ENCODE data around the gene TYRO3. TPM values are rescaled to one million over a fixed set of nuclear protein-coding genes. Genes with fewer than 3 reads are reported as not detected.
"Not testable (repeated sequence)": the region's sequence is repeated elsewhere in the genome, so short reads cannot be mapped to it uniquely, and the experiment has no call there.

TYRO3 gene
- total RNA-seq, 1 donor from 2014 or later: 16.4 TPM

DNA sequence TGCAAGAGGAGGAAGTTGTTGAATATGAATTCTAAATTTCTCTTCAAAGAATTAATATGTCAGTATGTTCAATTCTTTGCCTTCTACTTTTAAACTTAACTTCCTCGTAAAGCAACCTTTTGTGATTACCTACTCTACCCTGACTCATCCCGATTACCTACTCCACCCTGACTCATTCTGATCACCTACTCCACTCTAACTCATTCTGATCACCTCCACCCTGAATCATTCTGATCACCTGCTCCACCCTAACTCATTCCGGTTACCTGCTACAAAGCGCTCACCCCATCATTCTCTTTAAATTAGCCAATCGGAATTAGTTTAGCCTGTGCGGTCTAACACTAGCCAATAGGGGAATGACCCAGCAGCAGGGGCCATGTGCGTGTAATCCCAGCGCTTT is 33.7 kb downstream of the TYRO3 start:
- H3K36me3 Mint-ChIP-seq (ENCODE audit: low read depth); DNase-seq (ENCODE audit: low spot score); H3K27ac Mint-ChIP-seq (ENCODE audit: unreplicated experiment); H3K4me3 Mint-ChIP-seq (ENCODE audit: unreplicated experiment); H3K4me1 Mint-ChIP-seq (ENCODE audit: low read depth); H3K9me3 Mint-ChIP-seq (ENCODE audit: low read depth): not testable (repeated sequence)
- H3K27me3 Mint-ChIP-seq (ENCODE audit: low read depth): peaks cover 27% of the 10 kb centered on the region

DNA sequence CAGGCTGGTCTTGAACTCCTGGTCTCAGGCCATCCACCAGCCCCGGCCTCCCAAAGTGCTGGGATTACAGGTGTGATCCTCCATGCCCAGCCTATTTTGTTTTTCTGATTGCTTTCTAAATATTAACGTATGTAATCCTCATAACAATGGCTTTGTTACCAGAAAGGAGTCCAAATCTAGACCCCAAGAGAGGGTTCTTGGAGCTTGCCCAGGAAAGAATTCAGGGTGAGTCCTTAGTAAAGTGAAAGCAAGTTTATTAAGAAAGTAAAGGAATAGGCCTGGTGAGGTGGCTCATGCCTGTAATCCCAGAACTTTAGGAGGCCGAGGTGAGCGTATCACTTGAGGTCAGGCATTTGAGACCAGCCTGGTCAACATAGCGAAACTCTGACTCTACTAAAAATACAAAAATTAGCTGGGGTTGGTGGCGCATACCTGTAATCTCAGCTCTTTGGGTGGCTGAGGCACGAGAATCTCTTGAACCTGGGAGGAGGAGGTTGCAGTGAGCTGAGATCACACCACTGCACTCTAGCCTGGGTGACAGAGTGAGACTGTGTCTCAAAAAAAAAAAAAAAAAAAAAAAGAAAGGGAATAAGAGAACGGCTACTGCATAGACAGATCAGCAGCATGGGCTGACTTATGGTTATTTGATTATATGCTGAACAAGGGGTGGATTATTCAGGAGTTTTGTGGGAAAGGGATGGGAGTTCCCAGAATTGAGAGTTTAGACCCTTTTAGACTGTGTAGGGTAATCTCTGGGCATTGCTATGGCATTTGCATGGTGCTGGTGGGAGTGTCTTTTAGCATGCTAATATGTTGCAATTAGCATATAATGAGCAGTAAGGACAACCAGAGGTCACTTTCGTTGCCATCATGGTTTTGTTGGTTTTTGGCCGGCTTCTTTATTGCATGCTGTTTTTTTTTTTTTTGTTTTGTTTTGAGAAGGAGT is 36.1 kb downstream of the TYRO3 start:
- TF ChIP-seq, protein P1, sequence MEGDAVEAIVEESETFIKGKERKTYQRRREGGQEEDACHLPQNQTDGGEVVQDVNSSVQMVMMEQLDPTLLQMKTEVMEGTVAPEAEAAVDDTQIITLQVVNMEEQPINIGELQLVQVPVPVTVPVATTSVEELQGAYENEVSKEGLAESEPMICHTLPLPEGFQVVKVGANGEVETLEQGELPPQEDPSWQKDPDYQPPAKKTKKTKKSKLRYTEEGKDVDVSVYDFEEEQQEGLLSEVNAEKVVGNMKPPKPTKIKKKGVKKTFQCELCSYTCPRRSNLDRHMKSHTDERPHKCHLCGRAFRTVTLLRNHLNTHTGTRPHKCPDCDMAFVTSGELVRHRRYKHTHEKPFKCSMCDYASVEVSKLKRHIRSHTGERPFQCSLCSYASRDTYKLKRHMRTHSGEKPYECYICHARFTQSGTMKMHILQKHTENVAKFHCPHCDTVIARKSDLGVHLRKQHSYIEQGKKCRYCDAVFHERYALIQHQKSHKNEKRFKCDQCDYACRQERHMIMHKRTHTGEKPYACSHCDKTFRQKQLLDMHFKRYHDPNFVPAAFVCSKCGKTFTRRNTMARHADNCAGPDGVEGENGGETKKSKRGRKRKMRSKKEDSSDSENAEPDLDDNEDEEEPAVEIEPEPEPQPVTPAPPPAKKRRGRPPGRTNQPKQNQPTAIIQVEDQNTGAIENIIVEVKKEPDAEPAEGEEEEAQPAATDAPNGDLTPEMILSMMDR (IDR thresholded peaks at IDR 0.05): no peak
- no peaks in the 10 kb centered on the region for H3K9me3 Mint-ChIP-seq (ENCODE audit: low read depth)
- no peak overlapping the region for H3K4me3 Mint-ChIP-seq (ENCODE audit: unreplicated experiment)
- H3K4me1 Mint-ChIP-seq (ENCODE audit: low read depth): peaks cover 2% of the 10 kb centered on the region
- peaks cover 26% of the 10 kb centered on the region for H3K27me3 Mint-ChIP-seq (ENCODE audit: low read depth)
- H3K36me3 Mint-ChIP-seq (ENCODE audit: low read depth): no peaks in the 10 kb centered on the region
- H3K27ac Mint-ChIP-seq (ENCODE audit: unreplicated experiment): no peak overlapping the region
- no peak for DNase-seq (ENCODE audit: low spot score)

DNA sequence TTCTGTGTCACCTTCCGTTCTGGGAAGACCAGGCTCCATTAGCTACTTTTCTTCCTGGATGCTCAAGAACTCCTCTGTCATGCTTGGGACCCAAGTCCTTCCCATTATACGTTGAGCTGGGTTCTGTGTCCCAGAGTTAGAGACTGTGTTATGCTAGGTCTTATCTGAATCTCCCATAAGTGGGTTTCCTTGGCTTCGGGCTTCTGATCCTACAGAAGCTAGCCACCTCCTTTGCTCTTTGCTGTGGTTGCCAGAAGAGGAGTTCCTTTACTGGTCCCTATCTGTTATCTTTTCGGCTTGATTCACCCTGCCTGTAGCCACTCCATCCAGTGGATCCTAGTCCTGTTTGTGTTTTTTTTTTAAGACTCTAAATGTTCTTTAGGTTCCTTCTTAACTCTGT is 38.0 kb downstream of the TYRO3 start:
- H3K9me3 Mint-ChIP-seq (ENCODE audit: low read depth): no peaks in the 10 kb centered on the region
- H3K27me3 Mint-ChIP-seq (ENCODE audit: low read depth): peaks cover 12% of the 10 kb centered on the region
- no peak for DNase-seq (ENCODE audit: low spot score)
- no peaks in the 10 kb centered on the region for H3K36me3 Mint-ChIP-seq (ENCODE audit: low read depth)
- no peak overlapping the region for H3K4me3 Mint-ChIP-seq (ENCODE audit: unreplicated experiment)
- H3K27ac Mint-ChIP-seq (ENCODE audit: unreplicated experiment): no peak overlapping the region
- TF ChIP-seq, protein P1 (IDR thresholded peaks at IDR 0.05): no peak
- H3K4me1 Mint-ChIP-seq (ENCODE audit: low read depth): peaks cover 9% of the 10 kb centered on the region

DNA sequence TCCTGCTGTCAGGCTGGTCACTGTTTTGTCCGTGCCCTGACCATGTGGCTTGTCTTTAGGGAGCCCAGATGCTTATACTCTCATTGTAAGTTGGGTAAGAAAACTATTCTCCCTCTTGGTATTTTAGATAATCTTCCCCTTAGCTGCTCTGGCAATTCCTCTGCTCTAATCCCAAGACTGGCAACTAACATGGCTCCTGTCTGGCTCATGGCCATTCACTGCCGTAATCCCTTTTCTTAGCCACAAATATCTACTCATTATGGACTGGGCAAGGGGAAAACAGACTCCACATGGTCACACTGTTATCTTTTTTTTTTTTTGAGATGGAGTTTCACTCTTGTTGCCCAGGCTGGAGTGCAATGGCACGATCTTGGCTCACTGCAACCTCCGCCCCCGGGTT is 38.8 kb downstream of the TYRO3 start:
- DNase-seq (ENCODE audit: low spot score): no peak
- Mint-ChIP-seq H3K36me3 (ENCODE audit: low read depth) (no peaks in the 10 kb centered on the region), H3K4me3 (ENCODE audit: unreplicated experiment) (no peak overlapping the region), H3K27ac (ENCODE audit: unreplicated experiment) (no peak overlapping the region), H3K4me1 (ENCODE audit: low read depth) (peaks cover 9% of the 10 kb centered on the region), H3K27me3 (ENCODE audit: low read depth) (peaks cover 8% of the 10 kb centered on the region), H3K9me3 (ENCODE audit: low read depth) (no peaks in the 10 kb centered on the region)
- TF ChIP-seq, protein P1 (IDR thresholded peaks at IDR 0.05): no peak

DNA sequence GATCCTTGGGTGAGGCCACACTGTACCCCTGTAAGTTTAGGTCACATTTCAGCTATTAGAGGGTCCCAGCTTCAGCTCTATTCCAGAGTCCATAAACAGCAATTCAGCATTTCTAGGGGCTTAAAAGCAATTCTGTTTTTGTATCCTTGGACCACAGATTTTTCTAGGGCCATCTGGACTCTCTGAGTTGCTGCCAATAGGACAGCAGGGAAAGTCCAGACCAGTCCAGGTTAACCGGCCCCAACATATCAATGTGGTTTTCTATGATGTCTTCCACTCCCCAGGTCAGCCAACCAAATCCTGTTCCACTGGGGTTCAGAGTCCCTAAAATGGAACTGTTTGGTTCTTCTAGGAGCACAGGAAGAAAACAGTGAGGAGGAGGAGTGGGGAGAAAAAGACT is 40.0 kb downstream of the TYRO3 start:
- Mint-ChIP-seq H3K9me3 (ENCODE audit: low read depth) (no peaks in the 10 kb centered on the region), H3K27me3 (ENCODE audit: low read depth) (peaks cover 1% of the 10 kb centered on the region), H3K36me3 (ENCODE audit: low read depth) (no peaks in the 10 kb centered on the region), H3K27ac (ENCODE audit: unreplicated experiment) (no peak overlapping the region), H3K4me1 (ENCODE audit: low read depth) (peaks cover 16% of the 10 kb centered on the region), H3K4me3 (ENCODE audit: unreplicated experiment) (no peak overlapping the region)
- no peak for DNase-seq (ENCODE audit: low spot score)
- TF ChIP-seq, protein P1 (IDR thresholded peaks at IDR 0.05): no peak
